Gastrocnemius medialis (tissue), 4 donors: ENCODE data around the gene ELMO1. TPM values are rescaled to one million over a fixed set of nuclear protein-coding genes. Genes with fewer than 3 reads are reported as not detected.

ENCODE experiments used
- ATAC-seq, 2 donors: fragments of 150-250 bp; one replicate each; pipeline ENCODE4 v1.9.1; 2016
- DNase-seq, 2 donors: peaks; one replicate each; pipeline ENCODE4 v3.0.0-alpha.2; 2019
- H3K27ac ChIP-seq, 4 donors: fragments of 200-600 bp; sonication (generic); 1 replicate in 1 of 4; 2 replicates in 3 of 4; pipeline ENCODE4 v1.5.1; 2016 to 2018; ENCODE audit warnings: mild to moderate bottlenecking in 2 of 4, moderate library complexity in 1 of 4
- H3K27me3 ChIP-seq, 3 donors: fragments of 200-600 bp; sonication (generic) in 2 of 3; 1 replicate in 1 of 3; 2 replicates in 2 of 3; pipeline versions ENCODE4 v1.5.1 to v1.6.0; 2016 to 2019; ENCODE audit warnings: mild to moderate bottlenecking in 1 of 3, moderate library complexity in 1 of 3
- H3K36me3 ChIP-seq, 2 donors: fragments of 200-600 bp; sonication (generic) in 1 of 2; one replicate each; pipeline ENCODE4 v1.5.1; 2017 to 2018
- H3K4me1 ChIP-seq, 2 donors: fragments of 200-600 bp; sonication (generic) in 1 of 2; one replicate each; pipeline ENCODE4 v1.5.1; 2016 to 2017; ENCODE audit warnings: mild to moderate bottlenecking in 2 of 2
- H3K4me3 ChIP-seq, 4 donors: fragments of 200-600 bp; sonication (generic) in 3 of 4; 1 replicate in 1 of 4; 2 replicates in 3 of 4; pipeline ENCODE4 v1.5.1; 2016 to 2019; ENCODE audit warnings: mild to moderate bottlenecking in 2 of 4
- H3K9me3 ChIP-seq, 3 donors: fragments of 200-600 bp; sonication (generic) in 2 of 3; 1 replicate in 1 of 3; 2 replicates in 2 of 3; pipeline ENCODE4 v1.5.1; 2016 to 2019
- CTCF ChIP-seq, 5 experiments: fragments of 450-650 bp in 3 of 5; fragments of 200-600 bp in 2 of 5; sonication (generic) in 2 of 5; IDR thresholded peaks in 4 of 5; conservative IDR thresholded peaks in 1 of 5; 1 replicate in 4 of 5; 2 replicates in 1 of 5; pipeline ENCODE4 v1.5.1; 2016 to 2019; ENCODE audit warnings: antibody characterized with exemption in 5 of 5, mild to moderate bottlenecking in 3 of 5, moderate library complexity in 3 of 5
- POLR2A ChIP-seq, 2 donors: fragments of 450-650 bp; IDR thresholded peaks; one replicate each; pipeline ENCODE4 v1.6.1; 2017; ENCODE audit warnings: antibody characterized with exemption in 2 of 2, mild to moderate bottlenecking in 2 of 2, moderate library complexity in 2 of 2
- in situ Hi-C, 4 donors: fragments of 200-750 bp; cut with MboI; loops; one replicate each; pipeline versions ENCODE4 v1.15.0 to v1.8.0; 2017; ENCODE audit warnings: low sequenced_read_pairs in 4 of 4
- intact Hi-C: fragments of 100-400 bp; cut with DNase I; formaldehyde crosslinking; loops from one replicate; pipeline ENCODE4 v1.15.1; 2023; ENCODE audit warnings: low total_unique reads
- total RNA-seq, 4 donors: library from RNA; depleted of rRNA; stranded (reverse); fragments of >200 nt; gene quantifications; one replicate each; pipeline versions ENCODE4 v1.1.0 to v1.2.3, GENCODE V29; 2016

ELMO1 gene
- total RNA-seq, 4 donors from 2014 or later, result 8.4 to 18.9 (median 14.6) TPM

DNA sequence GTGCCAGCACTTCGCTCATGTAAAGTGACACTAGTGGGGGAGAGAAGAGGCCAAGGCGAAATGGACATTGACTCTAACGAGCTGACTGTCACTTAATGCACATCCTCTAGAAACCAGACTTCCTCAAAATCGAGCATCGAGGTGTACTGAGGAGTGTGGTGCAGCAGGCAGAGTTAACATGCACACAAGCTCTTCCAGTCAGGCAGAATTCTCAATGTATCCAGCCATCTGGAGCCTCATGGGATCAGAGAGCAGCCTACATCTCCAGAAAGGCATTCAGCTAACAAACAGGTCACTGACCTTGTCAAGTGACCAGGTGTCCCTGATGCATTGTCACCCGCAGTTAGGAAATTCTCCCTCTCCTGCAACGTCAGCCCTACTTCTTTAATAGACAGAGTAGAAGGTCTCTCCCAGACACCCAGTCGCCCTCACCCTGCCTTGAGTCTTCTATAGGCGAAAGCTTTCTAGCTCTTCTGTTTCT is 464.6 kb downstream of the ELMO1 start:
- H3K4me1 ChIP-seq, result peaks cover 0 to 4% of the 10 kb centered on the region in 2 donors

GRCh38 chr7:36982766-36983165 is 465.9 kb downstream of the ELMO1 start:
- no peak for ATAC-seq
- Histone ChIP-seq H3K9me3 (no peaks in the 10 kb centered on the region), H3K27ac (no peak overlapping the region)

More for the DNA sequence above, 464.6 kb downstream of the ELMO1 start:
- TF ChIP-seq CTCF (IDR thresholded peaks at IDR 0.05 in 4 of 5, conservative IDR thresholded peaks at IDR 0.05 in 1 of 5), result no peak
- no peak for DNase-seq
- Histone ChIP-seq H3K36me3 (no peaks in the 10 kb centered on the region), H3K27me3 (no peaks in the 10 kb centered on the region), H3K27ac (no peak overlapping the region), H3K9me3 (no peaks in the 10 kb centered on the region), H3K4me3 (no peak overlapping the region)
- in situ Hi-C loops (loop anchor here in 3 of 4 donors (10.0 to 25.0 kb wide), 2 partner anchors 201 to 853 kb away; partner anchors contain the start of gene NME8 (in 1 of the 3)), intact Hi-C loops (no loop called here)
- ATAC-seq, result no peak

GRCh38 chr7:36979810-36980248 is 468.8 kb downstream of the ELMO1 start:
- intact Hi-C loops, result no loop called here
- H3K4me3 ChIP-seq, result no peak overlapping the region
- DNase-seq (no peak), ATAC-seq (no peak)
- H3K4me1 ChIP-seq, result no peaks in the 10 kb centered on the region
- H3K27ac ChIP-seq, result no peak overlapping the region
- TF ChIP-seq CTCF (IDR thresholded peaks at IDR 0.05 in 4 of 5, conservative IDR thresholded peaks at IDR 0.05 in 1 of 5) (no peak), POLR2A (IDR thresholded peaks at IDR 0.05) (no peak)
- in situ Hi-C loops, result loop anchor here in 3 of 4 donors (10.0 to 25.0 kb wide), 2 partner anchors 205 to 857 kb away; partner anchors contain the start of gene NME8 (in 1 of the 3)
- no peaks in the 10 kb centered on the region for H3K27me3 ChIP-seq
- H3K9me3 ChIP-seq, result no peaks in the 10 kb centered on the region
- H3K36me3 ChIP-seq, result no peaks in the 10 kb centered on the region

More at GRCh38 chr7:36982766-36983165, 465.9 kb downstream of the ELMO1 start:
- Histone ChIP-seq H3K4me3 (no peak overlapping the region), H3K4me1 (peaks cover 0 to 4% of the 10 kb centered on the region in 2 donors), H3K36me3 (no peaks in the 10 kb centered on the region), H3K27me3 (no peaks in the 10 kb centered on the region)
- intact Hi-C loops (no loop called here), in situ Hi-C loops (loop anchor here in 3 of 4 donors (10.0 to 25.0 kb wide), 2 partner anchors 202 to 855 kb away; partner anchors contain the start of gene NME8 (in 1 of the 3))
- no peak for DNase-seq
- TF ChIP-seq POLR2A (IDR thresholded peaks at IDR 0.05) (no peak), CTCF (IDR thresholded peaks at IDR 0.05 in 4 of 5, conservative IDR thresholded peaks at IDR 0.05 in 1 of 5) (no peak)

DNA sequence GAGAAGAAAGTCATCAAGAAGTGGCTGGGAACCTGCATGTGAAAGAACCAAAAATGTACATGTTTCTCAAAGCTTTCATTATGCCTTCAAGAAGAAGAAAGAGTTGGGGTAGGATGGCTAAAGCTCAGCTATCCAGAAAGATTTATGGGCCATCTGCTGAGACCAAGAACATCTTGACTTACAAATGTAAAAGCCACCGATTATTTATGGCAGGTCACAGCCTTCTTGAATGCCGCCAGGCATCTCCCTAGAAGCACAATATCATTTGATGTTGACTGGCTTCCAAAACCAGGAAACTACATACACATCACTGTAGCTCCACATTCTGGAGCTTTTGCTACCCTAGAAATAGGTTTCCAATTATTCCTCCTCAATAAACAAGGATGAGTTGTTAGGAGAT is 470.2 kb downstream of the ELMO1 start:
- DNase-seq (no peak), ATAC-seq (no peak)
- Histone ChIP-seq H3K4me1 (no peaks in the 10 kb centered on the region), H3K4me3 (no peak overlapping the region), H3K27ac (no peak overlapping the region), H3K9me3 (no peaks in the 10 kb centered on the region), H3K36me3 (no peaks in the 10 kb centered on the region), H3K27me3 (no peaks in the 10 kb centered on the region)
- intact Hi-C loops, result no loop called here
- in situ Hi-C loops, result loop anchor here in 1 of 4 donors (25.0 kb wide), 1 partner anchor 859 kb away; the partner anchor contains the start of gene NME8
- no peak for TF ChIP-seq POLR2A (IDR thresholded peaks at IDR 0.05)
- no peak for TF ChIP-seq CTCF (IDR thresholded peaks at IDR 0.05 in 4 of 5, conservative IDR thresholded peaks at IDR 0.05 in 1 of 5)
